ENCODE results near the gene RBMS3.

Gene RBMS3

GRCh38 chr3:29438580-29438979, 157.7 kb downstream of the RBMS3 start:
- H3K27ac Mint-ChIP-seq = peak overlapping the region in 2 of 3 experiments; percentile 7 to 11
- peaks cover 3% of the 10 kb centered on the region for H3K9me3 Mint-ChIP-seq
- TF ChIP-seq CTCF (IDR thresholded peaks at IDR 0.05; ENCODE audit: unreplicated experiment in 3 of 3) = no peak
- peaks cover 23% of the 10 kb centered on the region for H3K4me1 Mint-ChIP-seq
- peak overlapping the region in 2 of 3 experiments; percentile 16 to 34 for H3K4me3 Mint-ChIP-seq
- peaks cover 8% of the 10 kb centered on the region for H3K36me3 Mint-ChIP-seq (ENCODE audit: low read depth)
- no peaks in the 10 kb centered on the region for H3K27me3 Mint-ChIP-seq (ENCODE audit: low read depth)

DNA sequence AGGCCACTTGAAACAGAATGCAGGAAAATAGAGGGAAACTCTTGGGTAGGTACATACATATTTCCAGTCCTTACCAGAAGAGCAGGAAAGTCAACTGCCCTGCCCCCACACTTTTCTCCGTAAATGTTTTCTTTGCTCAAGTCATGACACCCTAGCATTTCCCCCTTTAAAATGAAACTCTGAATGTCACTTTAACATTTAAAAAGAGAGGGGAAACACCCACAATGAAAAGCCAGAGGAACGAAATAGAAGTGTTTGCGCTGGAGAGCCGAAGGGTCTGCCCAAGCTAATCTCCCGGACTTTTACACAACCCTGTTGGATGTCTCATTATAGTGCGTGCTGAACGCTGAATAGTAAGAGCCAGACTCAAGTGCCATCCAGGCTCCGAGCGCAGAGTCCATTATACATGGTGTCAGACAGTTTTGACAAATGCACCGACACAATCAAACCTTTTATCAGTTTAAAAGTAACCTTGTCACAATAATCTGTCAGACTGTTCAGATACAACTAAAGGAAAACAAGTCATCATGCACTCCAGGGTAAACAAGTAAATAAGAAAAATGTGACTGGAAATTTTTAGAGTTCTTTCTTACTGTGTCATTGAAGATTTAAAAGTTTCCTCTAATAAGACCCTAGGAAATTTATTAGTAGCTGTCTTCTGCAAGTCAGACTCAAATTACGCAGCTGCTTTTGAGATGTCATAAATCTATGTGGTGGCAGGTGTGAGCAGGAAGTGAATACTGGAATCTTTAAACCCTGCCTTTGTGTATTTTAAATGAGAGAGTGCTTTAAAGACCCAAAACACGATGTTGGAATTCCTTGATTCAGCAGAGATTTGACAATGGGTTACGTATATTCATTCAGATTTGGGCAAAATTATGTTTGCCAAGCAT, 159.8 kb downstream of the RBMS3 start:
- Mint-ChIP-seq H3K4me3 (peak overlapping the region; percentile 81 to 82 (median 81)), H3K27me3 (ENCODE audit: low read depth) (no peaks in the 10 kb centered on the region), H3K27ac (peak overlapping the region; percentile 73 to 93 (median 85)), H3K4me1 (peaks cover 23% of the 10 kb centered on the region), H3K9me3 (peaks cover 6% of the 10 kb centered on the region), H3K36me3 (ENCODE audit: low read depth) (peaks cover 5% of the 10 kb centered on the region)
- no peak for TF ChIP-seq CTCF (IDR thresholded peaks at IDR 0.05; ENCODE audit: unreplicated experiment in 3 of 3)

DNA sequence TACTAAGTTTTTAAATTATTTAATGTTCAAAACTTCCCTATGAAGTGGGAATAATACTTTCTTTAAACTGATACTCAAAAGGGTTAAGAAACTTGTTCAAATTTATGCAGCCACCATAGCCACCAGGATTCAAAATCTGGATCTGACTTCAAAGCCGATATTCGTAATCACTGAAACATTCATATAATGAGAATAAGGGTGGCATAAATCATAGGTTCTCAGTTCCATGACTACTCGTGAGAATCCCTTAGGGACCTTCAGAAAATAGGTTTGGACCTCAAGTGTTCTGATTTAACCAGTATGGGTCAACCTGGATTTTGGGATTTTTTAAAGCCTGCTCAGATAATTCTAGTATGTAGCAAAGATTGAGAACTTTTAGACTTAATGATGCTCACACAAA, 160.6 kb downstream of the RBMS3 start:
- peaks cover 23% of the 10 kb centered on the region for H3K4me1 Mint-ChIP-seq

DNA sequence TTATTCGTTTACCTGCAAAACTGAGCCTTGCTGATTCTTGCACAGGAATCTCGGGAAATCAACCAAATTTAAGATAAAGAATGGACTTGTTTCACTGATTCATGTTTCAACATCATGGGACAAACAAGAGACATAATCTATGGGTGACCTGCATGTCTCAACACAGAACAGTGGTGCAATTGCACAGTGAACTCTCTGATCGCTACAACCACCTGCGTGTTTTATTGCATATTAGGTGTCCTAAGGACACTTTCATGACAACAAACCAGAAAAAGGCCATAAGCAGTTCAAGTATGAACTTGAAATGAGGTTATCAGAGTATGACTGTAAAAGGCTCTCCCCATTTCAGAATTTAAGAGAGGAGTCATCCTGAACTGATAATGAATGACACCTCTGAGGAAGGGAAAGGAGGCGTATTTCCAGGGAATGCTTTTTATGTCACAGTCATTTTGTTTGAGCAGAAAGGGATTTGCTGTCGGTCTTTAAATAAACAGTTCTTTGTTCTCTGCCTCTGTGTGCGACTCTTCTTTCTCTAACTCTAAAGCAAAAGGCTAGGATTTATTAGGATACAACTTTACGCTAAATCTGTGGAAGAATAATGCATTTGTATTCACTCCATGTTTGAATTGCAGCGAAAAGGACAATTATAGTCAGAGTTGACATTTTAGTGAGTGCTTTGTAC, 167.2 kb downstream of the RBMS3 start:
- Mint-ChIP-seq H3K27me3 (ENCODE audit: low read depth) (no peaks in the 10 kb centered on the region), H3K4me3 (no peak overlapping the region), H3K36me3 (ENCODE audit: low read depth) (peaks cover 5% of the 10 kb centered on the region), H3K9me3 (peaks cover 6% of the 10 kb centered on the region), H3K4me1 (peaks cover 10% of the 10 kb centered on the region), H3K27ac (no peak overlapping the region)
- no peak for TF ChIP-seq CTCF (IDR thresholded peaks at IDR 0.05; ENCODE audit: unreplicated experiment in 3 of 3)

More for the DNA sequence above, 160.6 kb downstream of the RBMS3 start:
- Mint-ChIP-seq H3K27ac (no peak overlapping the region), H3K36me3 (ENCODE audit: low read depth) (peaks cover 5% of the 10 kb centered on the region), H3K4me3 (no peak overlapping the region), H3K9me3 (peaks cover 6% of the 10 kb centered on the region), H3K27me3 (ENCODE audit: low read depth) (no peaks in the 10 kb centered on the region)
- no peak for TF ChIP-seq CTCF (IDR thresholded peaks at IDR 0.05; ENCODE audit: unreplicated experiment in 3 of 3)

- Mint-ChIP-seq H3K27ac (no peak overlapping the region), H3K9me3 (no peaks in the 10 kb centered on the region), H3K27me3 (ENCODE audit: low read depth) (no peaks in the 10 kb centered on the region), H3K36me3 (ENCODE audit: low read depth) (no peaks in the 10 kb centered on the region), H3K4me3 (no peak overlapping the region), H3K4me1 (peaks cover 30% of the 10 kb centered on the region)
- no peak for TF ChIP-seq CTCF (IDR thresholded peaks at IDR 0.05; ENCODE audit: unreplicated experiment in 3 of 3)
Observed at GRCh38 chr3:29451920-29452319, 171.0 kb downstream of the RBMS3 start.
